HG03280 (cell line): ENCODE data around the gene TMEM175.

Source experiments
- ATAC-seq: cut with Tn5 transposase; IDR thresholded peaks from one replicate; pipeline ENCODE4 v1.9.1; 2021; ENCODE audit warnings: mild to moderate bottlenecking, moderate library complexity; ENCODE audit not compliant: unreplicated experiment

Gene TMEM175

GRCh38 chr4:1001561-1002130, 69.4 kb downstream of the TMEM175 start:
- no peak for ATAC-seq

GRCh38 chr4:1002131-1002630, 69.9 kb downstream of the TMEM175 start:
- no peak for ATAC-seq

GRCh38 chr4:1002631-1003251, 70.5 kb downstream of the TMEM175 start:
- no peak for ATAC-seq

GRCh38 chr4:1003271-1004070, 71.2 kb downstream of the TMEM175 start:
- no peak for ATAC-seq

GRCh38 chr4:1004071-1004418, 71.8 kb downstream of the TMEM175 start:
- no peak for ATAC-seq

- no peak for ATAC-seq
Measured at GRCh38 chr4:1004557-1005485, 72.6 kb downstream of the TMEM175 start.

- no peak for ATAC-seq
Measured at GRCh38 chr4:1006856-1007255, 74.6 kb downstream of the TMEM175 start.
